KOPT-K1 (cell line): ENCODE measurements around the gene SEMA3D.

Experiments
- H3K27ac ChIP-seq: fragments of 200-600 bp; sonication (generic); 2 replicates; pipeline ENCODE4 v1.5.1; 2016; ENCODE audit warnings: antibody characterized with exemption, mild to moderate bottlenecking, low read depth, low read length; ENCODE audit not compliant: poor library complexity, severe bottlenecking
- H3K36me3 ChIP-seq: fragments of 200-600 bp; sonication (generic); 2 replicates; pipeline ENCODE4 v1.5.1; 2017; ENCODE audit warnings: antibody characterized with exemption, mild to moderate bottlenecking, low read length, moderate library complexity; ENCODE audit not compliant: insufficient read depth
- H3K9me3 ChIP-seq: fragments of 200-600 bp; sonication (generic); 2 replicates; pipeline ENCODE4 v1.5.1; 2017; ENCODE audit warnings: antibody characterized with exemption, low read length, mild to moderate bottlenecking; ENCODE audit not compliant: insufficient read depth, poor library complexity, severe bottlenecking

The SEMA3D gene

DNA sequence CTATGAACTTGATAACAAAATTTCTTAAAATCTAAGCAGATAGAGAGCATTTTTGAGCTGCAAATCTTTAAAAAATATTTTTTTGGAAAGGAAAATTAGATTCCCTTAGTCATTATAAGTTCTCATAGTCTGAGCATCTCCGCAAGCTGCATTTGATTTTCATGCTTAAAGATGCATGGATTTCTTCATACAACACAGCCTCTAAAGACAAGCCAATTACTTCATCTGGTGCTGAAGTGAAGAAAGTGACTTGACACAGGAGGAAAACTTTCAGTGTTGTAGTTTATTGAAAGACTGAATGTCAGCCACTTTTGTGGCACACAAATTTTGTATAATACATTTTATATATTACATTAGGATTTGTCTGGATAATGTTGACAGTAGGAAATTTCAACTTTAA lies 22.5 kb downstream of the SEMA3D start:
- no peaks in the 10 kb centered on the region for H3K36me3 ChIP-seq
- no peak overlapping the region for H3K27ac ChIP-seq
- no peaks in the 10 kb centered on the region for H3K9me3 ChIP-seq

DNA sequence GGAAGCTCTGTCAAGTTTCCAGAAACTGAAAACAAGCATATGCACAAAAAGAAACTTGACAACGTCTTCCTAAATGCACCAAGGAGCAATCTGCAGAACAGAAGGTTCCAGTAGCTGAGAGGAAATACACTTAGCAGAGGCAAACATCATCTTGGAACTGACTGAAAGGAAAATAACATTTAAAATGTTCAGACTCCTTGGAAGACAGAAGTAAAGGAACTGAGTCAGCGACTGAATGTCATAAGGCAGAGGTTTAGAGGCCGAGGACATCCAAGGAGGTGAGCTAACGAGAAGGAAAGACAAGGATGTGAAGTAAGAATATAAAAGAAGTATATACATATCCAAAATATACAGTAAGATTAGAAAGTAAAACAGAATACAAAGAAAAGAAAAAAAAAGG lies 24.1 kb downstream of the SEMA3D start:
- H3K27ac ChIP-seq: no peak overlapping the region
- H3K36me3 ChIP-seq: no peaks in the 10 kb centered on the region
- no peaks in the 10 kb centered on the region for H3K9me3 ChIP-seq

DNA sequence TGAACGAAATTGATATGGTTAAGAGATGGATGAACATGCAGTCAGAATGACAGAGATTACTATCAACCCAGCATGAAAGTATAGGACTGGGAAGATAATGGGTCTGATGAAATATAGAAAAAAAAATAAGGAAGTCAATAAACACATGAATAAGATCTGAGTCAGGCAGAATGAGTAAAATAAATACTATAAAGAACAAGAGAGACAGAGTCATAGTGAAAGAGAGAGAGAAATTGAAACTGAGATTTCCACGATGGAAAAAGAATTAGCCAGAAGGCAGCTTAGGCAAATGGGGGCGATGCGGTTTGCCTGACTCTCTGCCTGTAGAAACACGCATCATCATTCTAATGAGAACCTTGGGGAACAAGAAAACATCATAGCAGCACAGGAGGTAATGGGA lies 26.6 kb downstream of the SEMA3D start:
- Histone ChIP-seq H3K27ac (no peak overlapping the region), H3K36me3 (no peaks in the 10 kb centered on the region), H3K9me3 (no peaks in the 10 kb centered on the region)

DNA sequence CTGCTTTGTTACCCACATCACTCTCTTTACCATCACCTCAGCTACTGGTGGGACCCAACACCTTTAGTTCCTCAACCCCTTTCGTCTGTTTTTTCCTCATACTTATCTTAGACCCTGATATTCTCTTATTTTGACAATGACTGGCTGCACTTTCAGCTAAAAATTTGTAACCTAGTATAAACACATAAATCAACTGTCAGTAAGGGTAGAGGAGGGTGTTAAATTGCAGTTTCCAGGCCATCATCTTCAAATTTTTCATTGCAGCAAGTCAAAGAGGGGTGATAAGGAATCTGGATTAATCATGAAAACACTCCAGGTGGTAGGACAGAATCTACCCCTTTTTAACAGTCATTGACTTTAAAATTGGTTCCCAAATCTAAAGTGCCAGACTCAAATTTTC lies 27.9 kb downstream of the SEMA3D start:
- Histone ChIP-seq H3K9me3 (no peaks in the 10 kb centered on the region), H3K27ac (no peak overlapping the region), H3K36me3 (no peaks in the 10 kb centered on the region)

DNA sequence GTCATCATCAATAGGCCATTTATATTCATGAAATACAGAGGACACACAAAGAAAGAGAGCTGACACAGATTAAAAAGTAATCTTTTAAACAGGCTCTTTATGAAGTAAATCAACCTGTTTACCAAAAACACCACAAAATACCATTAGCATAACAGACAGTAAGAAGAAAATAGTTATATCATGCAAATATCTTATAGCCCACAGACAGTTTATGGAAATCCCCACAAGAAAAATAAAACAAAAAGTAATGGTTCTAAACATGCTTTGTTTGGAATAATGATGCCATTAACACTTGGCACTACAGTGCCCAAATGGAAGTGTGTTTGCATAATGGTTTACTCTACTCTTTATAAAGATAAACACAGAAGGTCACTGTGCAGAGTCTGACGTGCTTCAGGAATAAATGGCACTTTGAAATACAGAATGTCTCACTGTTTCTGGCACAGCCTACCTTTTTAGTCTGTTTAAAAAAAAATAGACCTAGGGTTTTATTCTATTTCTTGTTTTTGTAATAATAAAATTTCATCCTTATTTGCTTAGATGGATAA lies 30.1 kb downstream of the SEMA3D start:
- Histone ChIP-seq H3K36me3 (no peaks in the 10 kb centered on the region), H3K9me3 (no peaks in the 10 kb centered on the region)

DNA sequence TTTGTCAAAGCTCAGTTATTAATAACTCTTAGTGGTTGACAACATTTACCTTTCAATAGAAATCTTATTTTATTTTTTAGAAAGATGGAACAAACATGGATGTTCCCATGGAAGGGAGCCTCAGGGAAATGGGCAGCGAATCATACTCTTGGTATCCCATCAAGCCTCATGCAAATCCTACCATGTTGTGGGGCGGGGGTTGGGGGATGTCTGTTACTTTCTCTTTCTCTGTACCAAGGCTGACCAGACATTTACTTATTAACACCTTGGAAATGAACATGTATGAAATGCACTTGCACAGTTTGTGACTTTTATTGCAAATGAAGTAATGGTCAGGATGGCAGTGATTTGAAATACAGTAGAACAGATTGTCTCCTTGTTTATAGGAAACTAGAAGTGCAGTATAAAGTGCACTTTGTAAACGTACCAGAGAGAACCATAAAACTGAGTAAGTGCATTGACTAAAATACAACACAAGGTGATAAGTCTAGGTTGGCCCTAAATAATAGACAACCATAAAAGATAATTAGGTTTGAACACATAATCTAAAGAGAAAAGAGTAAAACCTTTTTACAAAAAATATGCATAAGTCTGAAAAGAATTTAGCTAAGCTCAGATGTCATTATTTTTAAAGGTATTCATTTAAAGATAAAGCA lies 32.4 kb downstream of the SEMA3D start:
- Histone ChIP-seq H3K9me3 (no peaks in the 10 kb centered on the region), H3K27ac (no peak overlapping the region), H3K36me3 (no peaks in the 10 kb centered on the region)

More for the DNA sequence above, 30.1 kb downstream of the SEMA3D start:
- no peak overlapping the region for H3K27ac ChIP-seq

DNA sequence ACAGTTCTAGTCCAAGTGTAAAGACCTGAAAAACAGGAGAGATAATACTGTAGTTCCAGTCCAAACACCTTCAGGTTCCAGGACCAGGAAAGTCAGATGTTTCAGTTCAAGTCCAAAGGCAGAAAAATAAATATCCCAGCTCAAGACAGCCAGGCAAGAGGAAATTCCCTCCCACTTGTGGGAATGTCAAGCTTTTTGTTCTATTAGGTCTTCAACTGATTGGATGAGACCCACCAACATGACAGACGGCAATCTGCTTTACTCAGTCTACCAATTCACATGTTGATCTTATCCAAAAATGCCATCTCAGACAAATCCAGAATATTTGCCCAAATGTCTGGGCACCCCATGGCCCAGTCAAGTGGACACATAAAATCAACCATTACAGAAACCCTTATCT lies 33.1 kb downstream of the SEMA3D start:
- no peaks in the 10 kb centered on the region for H3K9me3 ChIP-seq
- H3K27ac ChIP-seq: no peak overlapping the region
- H3K36me3 ChIP-seq: no peaks in the 10 kb centered on the region

DNA sequence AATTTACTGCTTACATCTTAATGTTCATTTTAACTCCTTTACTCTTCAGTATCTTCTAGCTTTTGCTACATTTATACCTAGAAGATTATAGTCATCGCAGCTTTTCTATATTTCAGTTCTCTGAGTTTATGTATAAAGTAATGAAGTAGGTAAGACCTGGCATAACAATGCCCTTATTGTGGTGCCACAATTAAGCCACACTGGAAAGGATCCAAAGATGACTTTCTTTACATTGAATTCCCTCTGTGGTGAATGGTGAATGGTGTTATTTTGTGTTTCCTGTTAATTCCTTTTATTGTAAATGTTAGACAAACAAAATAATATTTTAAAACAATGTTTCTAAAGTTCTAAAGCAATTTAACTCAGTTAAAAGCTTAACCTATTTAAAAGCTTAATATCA lies 36.2 kb downstream of the SEMA3D start:
- Histone ChIP-seq H3K27ac (no peak overlapping the region), H3K9me3 (no peaks in the 10 kb centered on the region), H3K36me3 (no peaks in the 10 kb centered on the region)

DNA sequence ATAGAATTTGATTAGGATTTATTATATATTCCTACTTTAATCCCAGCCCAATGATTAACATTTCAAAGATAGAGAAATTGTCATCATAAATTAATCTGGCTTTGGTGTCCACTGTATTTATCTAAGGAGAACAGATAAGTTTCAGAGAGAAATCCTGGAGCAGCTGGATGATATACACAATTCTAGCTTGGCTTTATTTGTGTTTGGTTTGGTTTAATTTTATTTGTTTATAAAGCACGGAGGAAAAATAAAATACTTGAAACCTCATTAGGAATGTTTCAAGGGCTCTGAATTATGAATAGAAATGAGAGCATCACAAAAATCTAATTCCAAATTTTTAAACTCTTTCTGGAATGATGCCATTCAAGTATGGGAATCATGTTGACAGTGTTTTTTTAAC lies 42.1 kb downstream of the SEMA3D start:
- no peaks in the 10 kb centered on the region for H3K36me3 ChIP-seq
- H3K9me3 ChIP-seq: no peaks in the 10 kb centered on the region
- no peak overlapping the region for H3K27ac ChIP-seq

DNA sequence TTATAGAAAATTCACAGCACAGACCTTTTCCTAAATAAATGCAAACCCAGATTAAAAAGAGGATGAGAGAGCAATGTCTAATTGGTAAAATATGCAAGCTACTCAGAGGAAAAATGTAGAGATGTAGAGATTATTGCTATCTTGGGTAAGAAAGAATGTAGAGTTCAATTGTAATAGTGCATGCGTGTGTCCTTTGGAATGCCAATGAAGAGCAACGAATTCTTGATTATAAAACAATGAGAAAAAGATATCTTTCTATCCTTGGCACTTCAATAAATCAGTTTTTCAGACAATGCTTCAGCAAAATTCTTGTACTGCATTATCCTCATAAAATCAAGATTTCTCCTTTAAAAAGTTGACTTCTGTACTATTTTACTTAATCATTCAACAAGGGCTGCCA lies 50.9 kb downstream of the SEMA3D start:
- Histone ChIP-seq H3K27ac (no peak overlapping the region), H3K36me3 (no peaks in the 10 kb centered on the region), H3K9me3 (no peaks in the 10 kb centered on the region)

DNA sequence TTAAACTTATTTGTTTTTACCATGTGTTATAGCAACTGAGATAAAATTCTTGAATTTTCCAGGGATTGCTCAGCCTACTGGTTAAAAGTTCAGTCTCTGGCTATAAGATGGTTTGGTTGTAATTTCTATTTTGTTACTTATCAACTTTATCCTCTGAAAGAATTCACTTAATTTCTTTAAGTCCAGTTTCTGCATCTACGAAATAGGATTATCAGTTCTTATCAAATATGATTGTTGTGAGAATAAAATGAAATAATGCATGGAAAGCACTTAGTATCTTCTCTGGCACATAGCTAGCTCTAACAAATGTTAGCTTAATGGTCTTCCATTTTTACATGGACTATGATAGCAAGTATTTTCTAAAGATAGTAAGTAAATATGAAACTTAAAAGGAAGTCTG lies 53.3 kb downstream of the SEMA3D start:
- Histone ChIP-seq H3K27ac (no peak overlapping the region), H3K36me3 (no peaks in the 10 kb centered on the region), H3K9me3 (no peaks in the 10 kb centered on the region)

DNA sequence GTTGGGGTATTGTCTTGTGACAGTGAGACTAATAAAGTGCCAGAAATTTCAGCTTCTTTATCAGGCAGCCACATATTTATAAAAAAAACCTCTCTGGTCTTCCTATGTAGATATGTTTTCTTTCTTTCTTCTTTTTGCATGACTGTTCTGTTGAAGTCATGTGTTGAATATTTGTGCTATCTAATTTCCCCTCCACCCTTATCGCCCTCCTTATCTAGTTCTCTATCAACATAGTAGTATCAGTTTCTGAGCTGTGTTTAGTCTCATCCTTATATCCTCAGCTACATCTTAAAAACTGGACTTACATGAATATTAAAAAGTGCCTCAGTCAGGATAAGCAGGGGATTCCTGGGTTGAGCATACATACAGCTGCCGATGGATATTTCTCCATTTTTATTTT lies 53.9 kb downstream of the SEMA3D start:
- H3K27ac ChIP-seq: no peak overlapping the region
- H3K36me3 ChIP-seq: no peaks in the 10 kb centered on the region
- H3K9me3 ChIP-seq: no peaks in the 10 kb centered on the region

DNA sequence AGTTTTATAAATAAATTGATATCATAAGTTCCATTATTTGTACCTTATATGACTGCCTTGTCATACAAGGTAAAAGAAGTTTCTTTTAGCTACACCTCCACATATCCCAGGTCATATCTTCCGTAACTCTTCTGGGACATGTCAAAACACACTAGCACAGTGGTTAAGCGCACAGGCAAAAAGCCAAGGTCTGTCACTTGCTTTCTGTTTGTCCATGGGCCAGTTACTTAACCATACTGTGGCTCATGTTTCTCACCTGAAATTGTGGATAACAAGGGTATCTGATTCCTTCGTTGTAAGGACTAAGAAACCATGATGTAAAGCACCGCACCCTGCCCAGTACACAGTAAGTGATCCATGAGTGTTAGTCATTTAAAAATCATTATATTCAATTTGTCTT lies 56.2 kb downstream of the SEMA3D start:
- no peaks in the 10 kb centered on the region for H3K9me3 ChIP-seq
- H3K36me3 ChIP-seq: no peaks in the 10 kb centered on the region
- H3K27ac ChIP-seq: no peak overlapping the region

DNA sequence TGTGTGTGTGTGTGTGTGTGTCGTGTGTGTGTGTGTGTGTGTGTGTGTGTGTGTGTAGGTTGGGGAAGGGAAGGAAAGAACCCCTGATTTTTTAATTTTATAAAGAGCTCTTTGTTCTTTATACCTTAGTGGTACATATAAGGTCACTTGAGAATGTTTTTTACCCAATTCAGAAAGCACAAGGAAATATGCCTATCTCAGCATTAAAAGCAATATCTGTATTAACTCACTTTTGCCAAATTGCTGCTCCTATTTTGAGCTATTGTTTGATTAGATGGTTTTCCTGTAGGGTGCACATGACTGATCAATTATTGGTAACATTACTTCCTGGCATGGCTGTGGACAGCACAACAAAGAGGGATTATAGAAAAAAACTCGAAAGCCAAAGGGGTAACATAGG lies 60.5 kb downstream of the SEMA3D start:
- H3K27ac ChIP-seq: no peak overlapping the region
- no peaks in the 10 kb centered on the region for H3K9me3 ChIP-seq
- H3K36me3 ChIP-seq: no peaks in the 10 kb centered on the region

DNA sequence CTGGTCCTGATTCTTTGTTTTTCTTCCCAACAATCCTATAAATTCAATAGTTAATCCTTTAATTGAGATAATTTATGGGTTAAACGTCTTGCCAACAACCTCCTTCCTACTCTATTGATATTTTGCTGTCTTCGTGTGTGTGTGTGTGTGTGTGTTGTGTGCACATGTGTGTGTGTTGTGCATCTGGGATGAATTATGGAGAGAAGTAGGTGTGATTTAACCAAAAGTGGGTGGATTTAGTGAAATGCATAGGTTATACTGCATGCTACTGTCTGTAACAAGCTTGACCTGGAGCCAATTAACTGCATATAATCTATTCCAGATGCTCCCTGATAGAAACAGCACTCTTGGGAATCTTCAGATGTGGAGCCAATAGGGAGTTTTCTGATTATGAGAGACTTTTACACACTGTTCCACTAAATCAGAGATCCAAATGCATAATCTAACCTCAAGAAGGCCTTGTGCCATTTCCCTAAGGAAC lies 61.2 kb downstream of the SEMA3D start:
- H3K27ac ChIP-seq: no peak overlapping the region
- H3K36me3 ChIP-seq: no peaks in the 10 kb centered on the region
- no peaks in the 10 kb centered on the region for H3K9me3 ChIP-seq

DNA sequence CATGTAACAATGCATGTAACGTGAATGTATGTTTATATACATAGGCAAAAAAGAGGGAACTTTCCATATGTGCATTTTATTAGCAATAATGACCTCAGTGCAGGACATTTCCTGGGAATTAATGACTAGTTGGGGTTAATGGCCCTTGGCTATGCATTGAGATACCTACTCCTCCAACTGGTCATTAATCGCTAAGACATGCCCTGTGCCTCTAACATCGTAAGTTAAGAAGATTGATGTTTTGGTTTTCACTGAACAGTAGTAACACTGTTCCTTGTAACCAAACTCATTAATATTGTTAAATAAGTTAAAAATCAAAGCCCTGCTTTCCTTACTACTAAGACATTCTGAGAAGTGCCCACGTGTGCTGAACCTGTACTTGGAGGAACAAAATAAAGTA lies 61.7 kb downstream of the SEMA3D start:
- Histone ChIP-seq H3K36me3 (no peaks in the 10 kb centered on the region), H3K9me3 (no peaks in the 10 kb centered on the region), H3K27ac (no peak overlapping the region)
